Mesenchymal stem cell (in vitro differentiated cells and primary cell): ENCODE data around the gene INSIG1.

ENCODE experiments used
- DNase-seq: peaks from one replicate; pipeline ENCODE4 v3.0.0-alpha.2; 2013
- H2AFZ ChIP-seq: one replicate; pipeline ENCODE4 v1.6.1; 2013; ENCODE audit warnings: low read depth, mild to moderate bottlenecking, control low read depth, inconsistent platforms, low read length, moderate library complexity
- H2AK5ac ChIP-seq: 2 replicates; pipeline ENCODE4 v1.6.1; 2013; ENCODE audit warnings: low read length, moderate library complexity, mild to moderate bottlenecking, inconsistent platforms; ENCODE audit not compliant: severe bottlenecking
- H2BK120ac ChIP-seq: one replicate; pipeline ENCODE4 v1.6.1; 2013; ENCODE audit warnings: low read depth, mild to moderate bottlenecking, inconsistent platforms, low read length, moderate library complexity
- H2BK12ac ChIP-seq, 2 experiments: one replicate each; pipeline ENCODE4 v1.6.1; 2013; ENCODE audit warnings: inconsistent platforms in 2 of 2, low read length in 2 of 2, mild to moderate bottlenecking in 2 of 2, moderate library complexity in 2 of 2, control low read depth in 1 of 2
- H2BK15ac ChIP-seq: one replicate; pipeline ENCODE4 v1.6.1; 2013; ENCODE audit warnings: mild to moderate bottlenecking, low read depth, inconsistent platforms; ENCODE audit not compliant: poor library complexity, severe bottlenecking
- H2BK5ac ChIP-seq: 2 replicates; pipeline ENCODE4 v1.6.1; 2013; ENCODE audit warnings: low read depth, mild to moderate bottlenecking, low read length, control low read depth, inconsistent platforms; ENCODE audit not compliant: poor library complexity, severe bottlenecking
- H3K14ac ChIP-seq, 2 experiments: one replicate each; pipeline ENCODE4 v1.6.1; 2013; ENCODE audit warnings: inconsistent platforms in 2 of 2, low read length in 2 of 2, control low read depth in 1 of 2, mild to moderate bottlenecking in 1 of 2, moderate library complexity in 1 of 2
- H3K18ac ChIP-seq, 2 experiments: one replicate each; pipeline ENCODE4 v1.6.1; 2013; ENCODE audit warnings: inconsistent platforms in 2 of 2, low read length in 2 of 2, control low read depth in 1 of 2, low read depth in 1 of 2, mild to moderate bottlenecking in 1 of 2
- H3K23ac ChIP-seq, 2 experiments: one replicate each; pipeline ENCODE4 v1.6.1; 2013; ENCODE audit warnings: inconsistent platforms in 2 of 2, low read length in 2 of 2, mild to moderate bottlenecking in 2 of 2, moderate library complexity in 2 of 2, control low read depth in 1 of 2
- H3K27ac ChIP-seq: 2 replicates; pipeline ENCODE4 v1.5.1; 2013; ENCODE audit warnings: mild to moderate bottlenecking, moderate library complexity, low read length, control low read depth, inconsistent platforms; ENCODE audit not compliant: poor library complexity, severe bottlenecking
- H3K27me3 ChIP-seq, 2 experiments: 2 replicates each; pipeline versions ENCODE4 v1.6.1 to v1.7.0; 2013; ENCODE audit warnings: low read length in 2 of 2, mild to moderate bottlenecking in 2 of 2, moderate library complexity in 2 of 2, control low read depth in 1 of 2, inconsistent platforms in 1 of 2; ENCODE audit not compliant: control insufficient read depth in 1 of 2, insufficient read depth in 1 of 2
- H3K36me3 ChIP-seq, 2 experiments: 2 replicates each; pipeline versions ENCODE4 v1.6.1 to v1.7.0; 2013; ENCODE audit warnings: low read length in 2 of 2, control low read depth in 1 of 2, inconsistent platforms in 1 of 2, low read depth in 1 of 2, mild to moderate bottlenecking in 1 of 2; ENCODE audit not compliant: insufficient read depth in 2 of 2, control insufficient read depth in 1 of 2
- H3K4ac ChIP-seq, 2 experiments: one replicate each; pipeline ENCODE4 v1.6.1; 2013; ENCODE audit warnings: inconsistent platforms in 2 of 2, low read length in 2 of 2, mild to moderate bottlenecking in 2 of 2, moderate library complexity in 2 of 2, control low read depth in 1 of 2, low read depth in 1 of 2
- H3K4me1 ChIP-seq: 2 replicates; pipeline ENCODE4 v1.6.1; 2013; ENCODE audit warnings: low read depth, low read length, control low read depth; ENCODE audit not compliant: control insufficient read depth, insufficient read depth
- H3K4me2 ChIP-seq: 2 replicates; pipeline ENCODE4 v1.6.1; 2013; ENCODE audit warnings: low read length, mild to moderate bottlenecking, inconsistent platforms; ENCODE audit not compliant: poor library complexity, severe bottlenecking
- H3K4me3 ChIP-seq, 2 experiments: 2 replicates each; pipeline versions ENCODE4 v1.5.1 to v1.7.0; 2013; ENCODE audit warnings: low read length in 2 of 2, mild to moderate bottlenecking in 2 of 2, control low read depth in 1 of 2, low read depth in 1 of 2; ENCODE audit not compliant: insufficient read depth in 1 of 2
- H3K79me1 ChIP-seq: replicated peaks from 2 replicates; pipeline ENCODE4 v1.6.1; 2013; ENCODE audit warnings: mild to moderate bottlenecking, control low read depth, low read length, inconsistent platforms; ENCODE audit not compliant: poor library complexity, severe bottlenecking
- H3K9ac ChIP-seq: 2 replicates; pipeline ENCODE4 v1.7.0; 2013; ENCODE audit warnings: mild to moderate bottlenecking, low read length, moderate library complexity
- H3K9me3 ChIP-seq: 2 replicates; pipeline ENCODE4 v1.7.0; 2013; ENCODE audit warnings: mild to moderate bottlenecking, low read length; ENCODE audit not compliant: control insufficient read depth
- H4K8ac ChIP-seq: one replicate; pipeline ENCODE4 v1.6.1; 2013; ENCODE audit warnings: inconsistent platforms, mild to moderate bottlenecking, low read length, moderate library complexity
- H4K91ac ChIP-seq: one replicate; pipeline ENCODE4 v1.6.1; 2013; ENCODE audit warnings: mild to moderate bottlenecking, low read length, inconsistent platforms
- WGBS: methylation state at CpG from one replicate; pipeline ENCODE4 v1.1.7; 2013; ENCODE audit warnings: mixed read lengths; 5-methylcytosine and 5-hydroxymethylcytosine counted together

Gene INSIG1

GRCh38 chr7:155344270-155344617, 46.6 kb downstream of the INSIG1 start:
- Histone ChIP-seq H3K18ac (no peak overlapping the region), H3K9me3 (no peaks in the 10 kb centered on the region), H2AFZ (no peak overlapping the region), H3K23ac (no peak overlapping the region), H3K9ac (no peak overlapping the region), H3K4me2 (no peak overlapping the region), H3K27ac (no peak overlapping the region), H3K79me1 (no peaks in the 10 kb centered on the region), H4K91ac (no peak overlapping the region), H3K4me1 (peaks cover 4% of the 10 kb centered on the region), H3K4ac (no peak overlapping the region), H3K4me3 (no peak overlapping the region), H2BK15ac (peak overlapping the region; percentile 80), H4K8ac (no peak overlapping the region), H3K36me3 (no peaks in the 10 kb centered on the region), H2AK5ac (no peak overlapping the region), H2BK120ac (no peak overlapping the region), H2BK5ac (no peak overlapping the region), H2BK12ac (no peak overlapping the region), H3K27me3 (peaks cover 30 to 44% of the 10 kb centered on the region in 2 experiments), H3K14ac (no peak overlapping the region)
- 50% methylated on average over 16 of the region's 16 CpGs for WGBS
- DNase-seq = no peak

GRCh38 chr7:155344618-155345433, 47.1 kb downstream of the INSIG1 start:
- 5% methylated on average over 58 of the region's 62 CpGs for WGBS
- H2AFZ ChIP-seq = peak overlapping the region; percentile 55

GRCh38 chr7:155345490-155345889, 47.8 kb downstream of the INSIG1 start:
- H3K79me1 ChIP-seq = no peaks in the 10 kb centered on the region
- H4K91ac ChIP-seq = no peak overlapping the region

More at GRCh38 chr7:155344618-155345433, 47.1 kb downstream of the INSIG1 start:
- H3K4me3 ChIP-seq = peak overlapping the region; percentile 33 to 62
- no peak overlapping the region for H3K27ac ChIP-seq
- H3K79me1 ChIP-seq = no peaks in the 10 kb centered on the region
- H3K4ac ChIP-seq = no peak overlapping the region
- no peak overlapping the region for H2BK12ac ChIP-seq
- DNase-seq = peak; percentile 62
- H3K4me1 ChIP-seq = peaks cover 6% of the 10 kb centered on the region
- no peak overlapping the region for H2AK5ac ChIP-seq
- H3K9me3 ChIP-seq = no peaks in the 10 kb centered on the region
- no peak overlapping the region for H3K14ac ChIP-seq
- H3K36me3 ChIP-seq = no peaks in the 10 kb centered on the region
- H3K23ac ChIP-seq = no peak overlapping the region
- H2BK5ac ChIP-seq = no peak overlapping the region
- no peak overlapping the region for H4K91ac ChIP-seq
- peaks cover 34 to 46% of the 10 kb centered on the region in 2 experiments for H3K27me3 ChIP-seq
- H3K9ac ChIP-seq = peak overlapping the region; percentile 50
- peak overlapping the region in 1 of 2 experiments; percentile 71 for H3K18ac ChIP-seq
- peak overlapping the region; percentile 98 for H3K4me2 ChIP-seq
- H2BK15ac ChIP-seq = peak overlapping the region; percentile 80
- H2BK120ac ChIP-seq = peak overlapping the region; percentile 49
- peak overlapping the region; percentile 28 for H4K8ac ChIP-seq

GRCh38 chr7:155346285-155346684, 48.6 kb downstream of the INSIG1 start:
- H2BK120ac ChIP-seq = no peak overlapping the region
- no peak overlapping the region for H2BK15ac ChIP-seq
- no peak overlapping the region for H4K8ac ChIP-seq
- H2AFZ ChIP-seq = no peak overlapping the region
- no peaks in the 10 kb centered on the region for H3K36me3 ChIP-seq
- H3K27me3 ChIP-seq = peaks cover 31 to 42% of the 10 kb centered on the region in 2 experiments
- H3K4me2 ChIP-seq = peak overlapping the region; percentile 6
- H2BK12ac ChIP-seq = no peak overlapping the region
- no peak overlapping the region for H3K9ac ChIP-seq
- no peak overlapping the region for H3K18ac ChIP-seq
- no peaks in the 10 kb centered on the region for H3K9me3 ChIP-seq
- no peak overlapping the region for H3K4ac ChIP-seq
- no peak for DNase-seq
- peaks cover 6% of the 10 kb centered on the region for H3K4me1 ChIP-seq
- no peak overlapping the region for H3K4me3 ChIP-seq
- no peak overlapping the region for H2AK5ac ChIP-seq
- WGBS = 87% methylated on average over 1 of the region's 1 CpG
- no peak overlapping the region for H2BK5ac ChIP-seq
- H3K23ac ChIP-seq = no peak overlapping the region
- H3K14ac ChIP-seq = no peak overlapping the region
- no peaks in the 10 kb centered on the region for H3K79me1 ChIP-seq
- no peak overlapping the region for H4K91ac ChIP-seq
- no peak overlapping the region for H3K27ac ChIP-seq

More at GRCh38 chr7:155345490-155345889, 47.8 kb downstream of the INSIG1 start:
- H3K14ac ChIP-seq = no peak overlapping the region
- H3K9ac ChIP-seq = no peak overlapping the region
- H3K4me2 ChIP-seq = no peak overlapping the region
- DNase-seq = no peak
- H2BK12ac ChIP-seq = no peak overlapping the region
- H2BK15ac ChIP-seq = no peak overlapping the region
- peaks cover 32 to 44% of the 10 kb centered on the region in 2 experiments for H3K27me3 ChIP-seq
- H2AFZ ChIP-seq = no peak overlapping the region
- no peak overlapping the region for H2AK5ac ChIP-seq
- no peak overlapping the region for H2BK5ac ChIP-seq
- peaks cover 6% of the 10 kb centered on the region for H3K4me1 ChIP-seq
- H3K36me3 ChIP-seq = no peaks in the 10 kb centered on the region
- no peak overlapping the region for H3K27ac ChIP-seq
- H3K23ac ChIP-seq = no peak overlapping the region
- WGBS = 76% methylated on average over 2 of the region's 2 CpGs
- no peak overlapping the region for H3K4me3 ChIP-seq
- H3K4ac ChIP-seq = no peak overlapping the region
- H3K9me3 ChIP-seq = no peaks in the 10 kb centered on the region
- no peak overlapping the region for H3K18ac ChIP-seq
- no peak overlapping the region for H4K8ac ChIP-seq
- no peak overlapping the region for H2BK120ac ChIP-seq
